ENCODE measurements around the gene FSTL4. TPM values are rescaled to one million over a fixed set of nuclear protein-coding genes. Genes with fewer than 3 reads are reported as not detected.
A peak's percentile ranks its signal among the peaks of the same experiment; 100 is the strongest.

The FSTL4 gene
- total and polyA plus RNA-seq, 12 donors, result 0.48 to 5.2 (median 2.3) TPM

DNA sequence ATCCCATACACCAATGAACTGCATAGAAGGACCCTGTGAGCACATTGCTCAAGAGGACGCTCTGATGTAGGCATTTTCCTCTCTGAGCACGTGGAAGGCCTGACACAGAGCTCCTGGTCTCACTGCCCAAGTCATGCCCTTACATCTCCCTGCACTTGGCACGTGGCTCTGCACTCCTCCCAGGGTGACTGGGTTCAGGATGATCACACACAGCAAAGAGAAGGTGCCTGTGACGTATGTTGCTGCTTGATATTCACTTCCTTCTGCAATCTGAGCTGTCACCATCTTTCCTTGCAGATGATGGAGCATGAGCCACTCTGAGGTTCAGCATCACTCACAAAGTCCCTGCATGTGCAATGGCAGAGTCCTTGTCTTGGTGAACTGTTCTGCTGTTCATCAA is 125.2 kb downstream of the FSTL4 start:
- TF ChIP-seq, protein P1, sequence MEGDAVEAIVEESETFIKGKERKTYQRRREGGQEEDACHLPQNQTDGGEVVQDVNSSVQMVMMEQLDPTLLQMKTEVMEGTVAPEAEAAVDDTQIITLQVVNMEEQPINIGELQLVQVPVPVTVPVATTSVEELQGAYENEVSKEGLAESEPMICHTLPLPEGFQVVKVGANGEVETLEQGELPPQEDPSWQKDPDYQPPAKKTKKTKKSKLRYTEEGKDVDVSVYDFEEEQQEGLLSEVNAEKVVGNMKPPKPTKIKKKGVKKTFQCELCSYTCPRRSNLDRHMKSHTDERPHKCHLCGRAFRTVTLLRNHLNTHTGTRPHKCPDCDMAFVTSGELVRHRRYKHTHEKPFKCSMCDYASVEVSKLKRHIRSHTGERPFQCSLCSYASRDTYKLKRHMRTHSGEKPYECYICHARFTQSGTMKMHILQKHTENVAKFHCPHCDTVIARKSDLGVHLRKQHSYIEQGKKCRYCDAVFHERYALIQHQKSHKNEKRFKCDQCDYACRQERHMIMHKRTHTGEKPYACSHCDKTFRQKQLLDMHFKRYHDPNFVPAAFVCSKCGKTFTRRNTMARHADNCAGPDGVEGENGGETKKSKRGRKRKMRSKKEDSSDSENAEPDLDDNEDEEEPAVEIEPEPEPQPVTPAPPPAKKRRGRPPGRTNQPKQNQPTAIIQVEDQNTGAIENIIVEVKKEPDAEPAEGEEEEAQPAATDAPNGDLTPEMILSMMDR (IDR thresholded peaks at IDR 0.05), result no peak
- no peak for TF ChIP-seq POLR2A (IDR thresholded peaks at IDR 0.05)
- Histone ChIP-seq H3K27ac (no peak overlapping the region), H3K4me1 (replicated peaks in 1 of 2) (peaks cover 0 to 6% of the 10 kb centered on the region in 2 donors), H3K27me3 (no peaks in the 10 kb centered on the region), H3K36me3 (replicated peaks in 1 of 2) (no peaks in the 10 kb centered on the region), H3K4me3 (no peak overlapping the region), H3K9me3 (replicated peaks in 1 of 3) (no peaks in the 10 kb centered on the region)
- DNase-seq, result peak in 2 of 7 donors; percentile 8 to 28
- 43 to 77% (median 71%) methylated on average over 2 to 4 of the region's 4 CpGs for WGBS, 4 donors
- intact Hi-C loops (cut with DNase I), result no loop called here

DNA sequence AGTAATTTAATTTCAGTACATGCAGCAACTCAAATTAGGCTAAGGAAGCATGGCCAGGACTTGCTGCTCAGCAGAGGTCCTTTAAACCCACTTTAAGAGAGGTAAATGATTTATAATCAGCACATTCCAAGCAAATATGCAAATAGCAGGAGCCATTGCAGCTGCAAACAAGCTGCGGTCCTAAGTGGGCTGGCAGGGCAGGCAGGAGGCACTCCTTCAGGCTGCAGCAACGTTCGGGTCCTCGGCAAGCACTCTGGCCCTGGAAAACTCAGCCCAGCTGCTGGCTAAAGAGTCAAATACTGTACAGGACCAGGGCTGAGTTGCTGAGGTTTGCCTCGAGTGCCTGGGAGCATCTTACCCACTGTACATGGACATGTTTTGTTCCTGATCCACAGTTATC is 126.9 kb downstream of the FSTL4 start:
- Histone ChIP-seq H3K4me3 (no peak overlapping the region), H3K36me3 (replicated peaks in 1 of 2) (no peaks in the 10 kb centered on the region), H3K27ac (no peak overlapping the region), H3K9me3 (replicated peaks in 1 of 3) (no peaks in the 10 kb centered on the region), H3K27me3 (no peaks in the 10 kb centered on the region), H3K4me1 (replicated peaks in 1 of 2) (peaks cover 4 to 6% of the 10 kb centered on the region in 2 donors)
- intact Hi-C loops (cut with DNase I), result no loop called here
- peak in 1 of 7 donors; percentile 31 for DNase-seq
- WGBS, 4 donors, result 53 to 79% (median 73%) methylated on average over 5 of the region's 5 CpGs
- no peak for TF ChIP-seq POLR2A (IDR thresholded peaks at IDR 0.05)
- TF ChIP-seq, protein P1 (IDR thresholded peaks at IDR 0.05), result no peak

DNA sequence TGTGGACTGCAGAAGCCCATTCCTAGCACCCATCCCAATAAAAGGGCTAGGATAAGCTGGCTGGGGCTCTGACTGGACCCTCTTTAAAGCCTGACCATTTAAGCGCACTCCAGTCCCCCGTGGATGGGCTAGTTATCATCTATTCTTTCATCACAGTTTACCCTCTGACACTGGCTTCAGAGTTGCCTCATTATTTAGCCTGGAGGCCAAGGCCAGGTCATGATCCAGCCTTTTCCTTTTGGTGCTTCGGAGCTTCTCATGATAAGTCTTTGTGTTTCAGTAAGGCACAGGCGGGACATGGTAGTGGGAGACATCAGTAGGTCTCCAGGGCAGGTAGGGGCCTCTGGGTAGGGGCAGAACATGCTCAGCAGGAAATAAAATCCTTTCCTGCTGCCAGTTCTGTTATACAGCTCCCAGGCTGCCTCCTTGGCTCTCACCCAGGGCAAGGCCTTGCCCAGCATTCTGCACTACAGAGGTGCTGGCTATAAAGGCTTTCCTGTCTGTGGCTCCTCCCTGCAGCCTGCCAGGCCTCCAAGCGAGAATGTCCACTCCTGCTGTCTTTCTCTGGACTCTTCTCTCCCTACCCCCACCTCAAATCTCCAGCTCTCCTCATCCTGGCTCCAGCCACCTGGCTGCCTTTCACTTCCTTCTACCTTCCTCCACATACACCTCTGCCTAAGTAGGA is 128.8 kb downstream of the FSTL4 start:
- Histone ChIP-seq H3K36me3 (replicated peaks in 1 of 2) (no peaks in the 10 kb centered on the region), H3K27me3 (no peaks in the 10 kb centered on the region), H3K27ac (no peak overlapping the region), H3K4me1 (replicated peaks in 1 of 2) (peaks cover 4 to 6% of the 10 kb centered on the region in 2 donors), H3K9me3 (replicated peaks in 1 of 3) (no peaks in the 10 kb centered on the region), H3K4me3 (no peak overlapping the region)
- intact Hi-C loops (cut with DNase I), result no loop called here
- 55 to 71% (median 62%) methylated on average over 5 of the region's 5 CpGs for WGBS, 4 donors
- peak; percentile 22 to 54 (median 47) for DNase-seq
- TF ChIP-seq, protein P1 (IDR thresholded peaks at IDR 0.05), result no peak
- no peak for TF ChIP-seq POLR2A (IDR thresholded peaks at IDR 0.05)

- H3K4me3 ChIP-seq, result no peak overlapping the region
- peaks cover 4 to 6% of the 10 kb centered on the region in 2 donors for H3K4me1 ChIP-seq (replicated peaks in 1 of 2)
- intact Hi-C loops (cut with DNase I), result no loop called here
- DNase-seq, result no peak
- TF ChIP-seq, protein P1 (IDR thresholded peaks at IDR 0.05), result no peak
- TF ChIP-seq POLR2A (IDR thresholded peaks at IDR 0.05), result no peak
- H3K36me3 ChIP-seq (replicated peaks in 1 of 2), result no peaks in the 10 kb centered on the region
- H3K27me3 ChIP-seq, result no peaks in the 10 kb centered on the region
- no peak overlapping the region for H3K27ac ChIP-seq
- 70 to 75% (median 75%) methylated on average over 3 of the region's 3 CpGs for WGBS, 4 donors
- no peaks in the 10 kb centered on the region for H3K9me3 ChIP-seq (replicated peaks in 1 of 3)
Measured at GRCh38 chr5:133482028-133482427, 130.3 kb downstream of the FSTL4 start.
